ENCODE data around the gene POTEF.

GRCh38 chr2:130169896-130170295 is 40.9 kb upstream of the POTEF start:
- TF ChIP-seq USF2 (IDR thresholded peaks at IDR 0.05; ENCODE audit: low read depth, low read length) (no peak), CTCF (conservative IDR thresholded peaks at IDR 0.05; ENCODE audit: low read depth, low read length) (no peak), RCOR1 (IDR thresholded peaks at IDR 0.05; ENCODE audit: insufficient replicate concordance, low read length) (no peak), FOS (IDR thresholded peaks at IDR 0.05; ENCODE audit: low read depth, low read length) (no peak), POLR2A (IDR thresholded peaks at IDR 0.05; ENCODE audit: low read depth, low read length) (no peak), RAD21 (IDR thresholded peaks at IDR 0.05; ENCODE audit: low read length) (no peak), MXI1 (IDR thresholded peaks at IDR 0.05; ENCODE audit: borderline replicate concordance, low read depth, low read length) (no peak), BHLHE40 (IDR thresholded peaks at IDR 0.05; ENCODE audit: low read depth, low read length) (no peak), MAZ (IDR thresholded peaks at IDR 0.05; ENCODE audit: borderline replicate concordance, low read depth, low read length) (no peak), CEBPB (IDR thresholded peaks at IDR 0.05; ENCODE audit: low read depth, low read length) (no peak), SMC3 (IDR thresholded peaks at IDR 0.05; ENCODE audit: low read depth, low read length) (no peak), NFE2L2 (IDR thresholded peaks at IDR 0.05; ENCODE audit: low read depth, low read length) (no peak), RFX5 (IDR thresholded peaks at IDR 0.05; ENCODE audit: low read depth, low read length) (no peak), MAFK (IDR thresholded peaks at IDR 0.05; ENCODE audit: low read depth, low read length) (no peak)

Data from IMR-90 (cell line).